K562 (cell line): ENCODE data around the gene YOD1. TPM values are rescaled to one million over a fixed set of nuclear protein-coding genes. Genes with fewer than 3 reads are reported as not detected.
A peak's percentile ranks its signal among the peaks of the same experiment; 100 is the strongest.

Experiments used
- ATAC-seq: fragments of 200-7000 bp; cut with Tn5 transposase; 3 replicates; pipeline ENCODE4 v1.9.1; 2020; ENCODE audit warnings: moderate library complexity
- BruUV-seq: library from RNA; stranded (reverse); fragments of 400-500 nt; replicated peaks from 2 replicates; lab custom pipeline; 2021; lab: Mats Ljungman, UMichigan
- CTCF ChIA-PET: fragments of 300-600 bp; formaldehyde crosslinking; extraction: SDS; loops from one replicate; lab custom pipeline; 2021; ENCODE audit warnings: low intra/inter-chr PET ratio; lab: Yijun Ruan, JAX
- POLR2A ChIA-PET: fragments of 300-600, 350-650 bp; sonication (Branson Sonifier 250); formaldehyde crosslinking; extraction: SDS; loops from one replicate; lab custom pipeline; 2021; ENCODE audit warnings: antibody characterized with exemption, inconsistent platforms; lab: Yijun Ruan, JAX
- DNase-seq, 4 experiments: peaks; one replicate each; pipeline versions ENCODE4 v3.0.0 to v3.0.0-alpha.2; 2011 to 2018; ENCODE audit warnings: low spot score in 3 of 4, mixed read lengths in 3 of 4; ENCODE audit errors: extremely low read depth in 1 of 4
- FAIRE-seq: peaks from 2 replicates; lab custom pipeline; 2011; peaks lifted over from hg19 to GRCh38; lab: Jason Lieb, UNC
- H2AFZ ChIP-seq: 2 replicates; pipeline ENCODE4 v1.6.0; 2011; ENCODE audit warnings: low read depth, low read length, control low read depth, inconsistent platforms
- H3K27ac ChIP-seq: fragments of 200-600 bp; 3 replicates; pipeline ENCODE4 v1.8.0; 2011; ENCODE audit warnings: low read depth, mild to moderate bottlenecking, control low read depth, inconsistent platforms, low read length, moderate library complexity, mixed read lengths; ENCODE audit errors: extremely low read depth
- H3K27me3 ChIP-seq, 2 experiments: fragments of 300-600 bp in 1 of 2; 2 replicates in 1 of 2; 3 replicates in 1 of 2; pipeline versions ENCODE4 v1.6.0 to v1.8.0; 2011; ENCODE audit warnings: inconsistent platforms in 2 of 2, low read length in 2 of 2, mild to moderate bottlenecking in 1 of 2, mixed read lengths in 1 of 2, moderate library complexity in 1 of 2; ENCODE audit not compliant: control insufficient read depth in 2 of 2, insufficient read depth in 2 of 2
- H3K36me3 ChIP-seq: fragments of 300-600 bp; 3 replicates; pipeline ENCODE4 v1.8.0; 2011; ENCODE audit warnings: mild to moderate bottlenecking, low read length, inconsistent platforms; ENCODE audit not compliant: control insufficient read depth, insufficient read depth
- H3K4me1 ChIP-seq, 2 experiments: fragments of 200-600 bp in 1 of 2; replicated peaks in 1 of 2; 2 replicates in 1 of 2; 3 replicates in 1 of 2; pipeline versions ENCODE4 v1.5.1 to v1.8.0; 2011; ENCODE audit warnings: inconsistent platforms in 2 of 2, low read length in 2 of 2, mild to moderate bottlenecking in 1 of 2, mixed read lengths in 1 of 2, moderate library complexity in 1 of 2; ENCODE audit not compliant: control insufficient read depth in 2 of 2, insufficient read depth in 2 of 2
- H3K4me2 ChIP-seq: 2 replicates; pipeline ENCODE4 v1.6.1; 2011; ENCODE audit warnings: low read length, control low read depth, inconsistent platforms, mixed read lengths; ENCODE audit not compliant: insufficient read depth
- H3K4me3 ChIP-seq: fragments of 200-600 bp; sonication (generic), shearing (Covaris generic); 2 replicates; pipeline ENCODE4 v1.5.1; 2016; ENCODE audit warnings: control low read depth, inconsistent platforms
- H3K79me2 ChIP-seq: fragments of 200-600 bp; 3 replicates; pipeline ENCODE4 v1.8.0; 2011; ENCODE audit warnings: low read length, inconsistent platforms; ENCODE audit not compliant: control insufficient read depth, insufficient read depth
- H3K9ac ChIP-seq, 2 experiments: 2 replicates each; pipeline versions ENCODE4 v1.6.0 to v1.6.1; 2011; ENCODE audit warnings: low read depth in 2 of 2, low read length in 2 of 2, control low read depth in 1 of 2, inconsistent platforms in 1 of 2, mild to moderate bottlenecking in 1 of 2, mixed read lengths in 1 of 2; ENCODE audit not compliant: insufficient read depth in 1 of 2
- H3K9me1 ChIP-seq: one replicate; pipeline ENCODE4 v1.6.0; 2011; ENCODE audit warnings: inconsistent platforms, mild to moderate bottlenecking, low read length, moderate library complexity; ENCODE audit not compliant: control insufficient read depth, insufficient read depth
- H3K9me3 ChIP-seq: replicated peaks from 2 replicates; pipeline ENCODE4 v1.5.1; 2011; ENCODE audit warnings: low read depth, low read length, inconsistent platforms; ENCODE audit not compliant: control insufficient read depth, insufficient read depth
- H4K20me1 ChIP-seq: replicated peaks from 2 replicates; pipeline ENCODE4 v1.6.1; 2011; ENCODE audit warnings: low read length, inconsistent platforms, mixed read lengths; ENCODE audit not compliant: control insufficient read depth, insufficient read depth
- CREB3L1 ChIP-seq: fragments of 450-650 bp; IDR thresholded peaks from 2 replicates; pipeline ENCODE4 v1.6.1; 2014; ENCODE audit warnings: low read depth, mild to moderate bottlenecking, moderate library complexity, borderline replicate concordance
- FOXJ3 ChIP-seq: sonication (generic); formaldehyde crosslinking; IDR thresholded peaks from 2 replicates; pipeline ENCODE4 v1.4.0; 2020; ENCODE audit warnings: mild to moderate bottlenecking, missing genetic modification reagents
- IFI16 ChIP-seq: fragments of 250-450 bp; sonication (Bioruptor Pico); IDR thresholded peaks from 2 replicates; pipeline ENCODE4 v2.1.2; 2022; ENCODE audit warnings: mild to moderate bottlenecking, inconsistent platforms
- POLR2AphosphoS2 ChIP-seq: IDR thresholded peaks from 2 replicates; pipeline ENCODE4 v1.6.1; 2012; ENCODE audit warnings: low read length, improper control_type of control experiment
- POU5F1 ChIP-seq: fragments of 150-350 bp; IDR thresholded peaks from 2 replicates; pipeline ENCODE4 v1.6.1; 2014; ENCODE audit warnings: borderline replicate concordance, low read length, low read depth, mild to moderate bottlenecking; ENCODE audit not compliant: partially characterized antibody
- RFX7 ChIP-seq: fragments of 250-450 bp; sonication (Bioruptor Pico); IDR thresholded peaks from 2 replicates; pipeline ENCODE4 v1.5.1; 2021; ENCODE audit warnings: mild to moderate bottlenecking
- RNF2 ChIP-seq: sonication (generic); IDR thresholded peaks from 2 replicates; pipeline ENCODE4 v1.6.1; 2016
- SAFB ChIP-seq: fragments of 200-400 bp; formaldehyde crosslinking; IDR thresholded peaks from 2 replicates; pipeline ENCODE4 v1.6.1; 2017; ENCODE audit warnings: low read depth, low read length, borderline replicate concordance
- TCF3 ChIP-seq: sonication (generic); formaldehyde crosslinking; IDR thresholded peaks from 2 replicates; pipeline ENCODE4 v1.4.0; 2020; ENCODE audit warnings: mild to moderate bottlenecking, missing genetic modification reagents
- ZNF146 ChIP-seq: IDR thresholded peaks from one replicate; pipeline ENCODE4 v1.6.1; 2018; ENCODE audit warnings: missing compliant biosample characterization; ENCODE audit not compliant: unreplicated experiment
- ZNF24 ChIP-seq: fragments of 450-650 bp; IDR thresholded peaks from 2 replicates; pipeline ENCODE4 v1.6.1; 2016
- ZNF280B ChIP-seq: fragments of 250-450 bp; sonication (Bioruptor Pico); IDR thresholded peaks from 2 replicates; pipeline ENCODE4 v1.5.1; 2021; ENCODE audit warnings: mild to moderate bottlenecking
- ZNF431 ChIP-seq: sonication (generic); formaldehyde crosslinking; IDR thresholded peaks from 2 replicates; pipeline ENCODE4 v1.8.0; 2022; ENCODE audit warnings: mild to moderate bottlenecking, missing genetic modification reagents
- WGBS: fragments of 100-300 bp; shearing (Covaris generic); methylation state at CpG from one replicate; pipeline ENCODE4 v1.1.6; 2016; ENCODE audit warnings: low coverage, mixed read lengths; ENCODE audit not compliant: insufficient coverage; ENCODE audit errors: missing lambda C conversion rate; 5-methylcytosine and 5-hydroxymethylcytosine counted together
- in situ Hi-C: fragments of 300-500 bp; cut with MboI; formaldehyde crosslinking; loops from 4 replicates; pipeline ENCODE4 v1.15.0; 2018; ENCODE audit warnings: inconsistent platforms, mixed read lengths
- intact Hi-C: fragments of 100-400 bp; cut with micrococcal nuclease; formaldehyde crosslinking; loops from 2 replicates; pipeline ENCODE4 v1.14.2; 2022
- polyA plus RNA-seq, 8 experiments: library from polyadenylated mRNA; depleted of rRNA in 4 of 8; stranded (reverse) in 5 of 8; unstranded in 3 of 8; fragments of >200 nt; fragmentation: Nextera tagmentation in 2 of 8; fragmentation: Illumina TruSeq in 1 of 8; extraction: Ambion mirVana in 2 of 8; extraction: Trizol in 1 of 8; gene quantifications; 2 replicates each; pipeline versions ENCODE4 v1.2.1 to v1.2.3, GENCODE V29; 2011 to 2014; ENCODE audit warnings: inconsistent platforms in 1 of 8, missing spikeins in 1 of 8
- total RNA-seq, 7 experiments: library from RNA; depleted of rRNA in 6 of 7; stranded (reverse); fragments of >200 nt in 6 of 7; fragmentation: Illumina TruSeq in 2 of 7; extraction: Trizol in 2 of 7; gene quantifications; 2 replicates each; pipeline versions ENCODE4 v1.2.1 to v1.2.3, GENCODE V29; 2011 to 2021; ENCODE audit warnings: low replicate concordance in 1 of 7

YOD1 gene
- total and polyA plus RNA-seq, 9 of the 15 experiments (the other 6 are each of a cell fraction or from before 2014, with no cell fraction given), result 18.2 to 78.1 (median 46.9) TPM

- no peaks in the 10 kb centered on the region for H3K27me3 ChIP-seq
- H3K9me1 ChIP-seq, result no peaks in the 10 kb centered on the region
- peaks cover 0 to 6% of the 10 kb centered on the region in 2 experiments; a peak in 4 of 5 replicates for H3K4me1 ChIP-seq
- no peak overlapping the region for H3K27ac ChIP-seq
- ChIA-PET CTCF (no interaction called here), POLR2A (no interaction called here)
- FAIRE-seq (no peak), DNase-seq (no peak), ATAC-seq (no peak)
- no TSS peak for BruUV-seq
- H3K79me2 ChIP-seq, result no peaks in the 10 kb centered on the region
- intact Hi-C loops, result no loop called here
- 69% methylated on average over 17 of the region's 17 CpGs for WGBS
- no peak overlapping the region for H3K9ac ChIP-seq
- no peak overlapping the region for H3K4me2 ChIP-seq
- H2AFZ ChIP-seq, result peak overlapping the region; percentile 43; the same call in 1 of the 2 replicates
- H3K4me3 ChIP-seq, result no peak overlapping the region
- H3K36me3 ChIP-seq, result no peaks in the 10 kb centered on the region
- no peaks in the 10 kb centered on the region for H4K20me1 ChIP-seq
- in situ Hi-C loops, result loop anchor here (5.0 kb wide), 1 partner anchor 318 kb away; no protein-coding TSS in a partner anchor
- no peaks in the 10 kb centered on the region for H3K9me3 ChIP-seq
- TF ChIP-seq RNF2, result no peak
- no peak for TF ChIP-seq POLR2AphosphoS2
- no peak for TF ChIP-seq FOXJ3 (CRISPR knock-in tag)
- no peak for TF ChIP-seq RFX7
- no peak for TF ChIP-seq ZNF146 (CRISPR knock-in tag)
- TF ChIP-seq SAFB, result no peak
- TF ChIP-seq ZNF431, result no peak
- TF ChIP-seq TCF3, result no peak
- TF ChIP-seq CREB3L1, result no peak
- TF ChIP-seq IFI16 (CRISPR knock-in tag), result no peak
- TF ChIP-seq POU5F1, result no peak
- no peak for TF ChIP-seq ZNF280B (CRISPR knock-in tag)
- TF ChIP-seq ZNF24, result no peak
These were observed 38.8 kb upstream of the YOD1 start for GRCh38 chr1:207089627-207090355.
